ENCODE results near the gene NAT8.
"Not testable (repeated sequence)": the region's sequence is repeated elsewhere in the genome, so short reads cannot be mapped to it uniquely, and the experiment has no call there.

DNA sequence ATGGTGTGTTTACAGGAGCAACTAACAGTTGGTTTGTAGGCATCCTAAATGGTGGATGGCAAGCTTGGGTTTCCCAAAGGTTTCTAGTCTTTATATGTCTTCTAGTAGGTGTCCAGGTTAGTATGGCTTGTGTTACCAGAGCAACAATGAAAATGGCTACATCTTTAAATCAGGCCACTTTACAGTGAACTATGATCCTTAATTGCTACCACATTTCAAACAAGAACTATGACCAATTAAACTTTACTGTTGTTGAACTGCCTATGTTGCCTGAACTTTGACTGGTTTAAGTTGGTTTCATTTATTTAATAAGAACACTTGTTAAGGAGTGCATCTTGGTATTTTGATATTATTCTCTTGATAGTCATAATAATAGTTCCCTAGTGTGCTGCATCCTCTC, 5.2 kb downstream of the NAT8 start:
- TF ChIP-seq CTCF (IDR thresholded peaks at IDR 0.05; ENCODE audit: low read length); EZH2phosphoT487 (IDR thresholded peaks at IDR 0.05; ENCODE audit: low read length); EZH2 (optimal IDR thresholded peaks at IDR 0.05; ENCODE audit: low read depth, low read length): not testable (repeated sequence)

All from MM.1S (cell line).